ENCODE data around the gene PRDX6. TPM values are rescaled to one million over a fixed set of nuclear protein-coding genes. Genes with fewer than 3 reads are reported as not detected.

Gene PRDX6
- total and polyA plus RNA-seq, 12 donors: 215 to 698 (median 360) TPM

GRCh38 chr1:173523329-173523728 lies 46.2 kb downstream of the PRDX6 start:
- no peak for TF ChIP-seq CTCF (IDR thresholded peaks at IDR 0.05)
- no peak overlapping the region for H3K27ac ChIP-seq
- no peaks in the 10 kb centered on the region for H3K27me3 ChIP-seq
- 99% methylated on average over 3 of the region's 3 CpGs for WGBS, 2 donors
- DNase-seq (no peak), ATAC-seq (no peak)
- intact Hi-C loops (cut with DNase I): no loop called here
- H3K4me1 ChIP-seq: peaks cover 0 to 5% (median 0%) of the 10 kb centered on the region in 9 donors
- H3K4me3 ChIP-seq: no peak overlapping the region
- no peaks in the 10 kb centered on the region for H3K36me3 ChIP-seq
- H3K9me3 ChIP-seq: no peaks in the 10 kb centered on the region

GRCh38 chr1:173525926-173526325 lies 48.8 kb downstream of the PRDX6 start:
- ATAC-seq (no peak), DNase-seq (no peak)
- WGBS, 2 donors: 34 to 46% methylated on average over 1 of the region's 1 CpG

GRCh38 chr1:173527151-173527826 lies 50.2 kb downstream of the PRDX6 start:
- DNase-seq (no peak), ATAC-seq (peak in 2 of 8 donors; percentile 57 to 91)
- Histone ChIP-seq H3K4me1 (peaks cover 0 to 5% (median 0%) of the 10 kb centered on the region in 9 donors), H3K27ac (no peak overlapping the region), H3K9me3 (no peaks in the 10 kb centered on the region), H3K4me3 (no peak overlapping the region), H3K27me3 (no peaks in the 10 kb centered on the region), H3K36me3 (no peaks in the 10 kb centered on the region)
- whole genome bisulfite sequencing, 2 donors: 37 to 38% methylated on average over 3 of the region's 3 CpGs
- intact Hi-C loops (cut with DNase I): no loop called here
- no peak for TF ChIP-seq CTCF (IDR thresholded peaks at IDR 0.05)

More at GRCh38 chr1:173525926-173526325, 48.8 kb downstream of the PRDX6 start:
- intact Hi-C loops (cut with DNase I): no loop called here
- Histone ChIP-seq H3K27me3 (no peaks in the 10 kb centered on the region), H3K27ac (no peak overlapping the region), H3K4me1 (peaks cover 0 to 5% (median 0%) of the 10 kb centered on the region in 9 donors), H3K4me3 (no peak overlapping the region), H3K9me3 (no peaks in the 10 kb centered on the region), H3K36me3 (no peaks in the 10 kb centered on the region)
- TF ChIP-seq CTCF (IDR thresholded peaks at IDR 0.05): no peak

DNA sequence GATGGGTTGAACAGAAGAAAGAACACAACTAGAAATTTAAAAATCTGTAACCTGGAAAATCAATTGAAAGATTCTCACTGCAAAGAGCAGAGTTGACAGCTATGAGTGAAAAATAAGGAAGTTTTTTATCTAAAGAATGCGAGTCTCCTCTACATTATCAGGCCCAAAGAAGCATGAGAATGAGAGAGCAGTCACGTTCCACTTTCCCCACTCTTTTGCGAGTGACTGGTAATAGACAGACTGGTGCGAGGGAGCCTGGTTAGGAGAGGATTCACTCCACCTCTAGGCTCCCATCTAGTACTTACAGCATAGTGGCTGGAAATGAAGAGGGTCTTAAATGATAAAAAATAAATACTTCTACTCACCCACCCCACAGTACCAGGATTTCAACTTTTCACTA lies 52.0 kb downstream of the PRDX6 start:
- Histone ChIP-seq H3K9me3 (no peaks in the 10 kb centered on the region), H3K4me1 (peaks cover 0 to 6% (median 0%) of the 10 kb centered on the region in 9 donors), H3K4me3 (no peak overlapping the region), H3K36me3 (no peaks in the 10 kb centered on the region), H3K27ac (no peak overlapping the region), H3K27me3 (no peaks in the 10 kb centered on the region)
- intact Hi-C loops (cut with DNase I): no loop called here
- 34 to 39% methylated on average over 4 of the region's 4 CpGs for WGBS, 2 donors
- no peak for DNase-seq
- no peak for TF ChIP-seq CTCF (IDR thresholded peaks at IDR 0.05)
- ATAC-seq: no peak
